Muscle of leg (tissue), 11 donors: ENCODE results near the gene LRP1B. TPM values are rescaled to one million over a fixed set of nuclear protein-coding genes. Genes with fewer than 3 reads are reported as not detected.

ENCODE experiments used
- DNase-seq: peaks from one replicate; pipeline ENCODE4 v3.0.0; 2013
- H3K27ac ChIP-seq: one replicate; pipeline ENCODE4 v1.5.1; 2013; ENCODE audit warnings: mild to moderate bottlenecking, low read length, control low read depth
- H3K27me3 ChIP-seq: one replicate; pipeline ENCODE4 v1.6.1; 2013; ENCODE audit warnings: low read length; ENCODE audit not compliant: control insufficient read depth, insufficient read depth
- H3K36me3 ChIP-seq: one replicate; pipeline ENCODE4 v1.6.1; 2013; ENCODE audit warnings: low read length; ENCODE audit not compliant: control insufficient read depth, insufficient read depth
- H3K4me1 ChIP-seq: one replicate; pipeline ENCODE4 v1.6.1; 2013; ENCODE audit warnings: low read length; ENCODE audit not compliant: control insufficient read depth, insufficient read depth
- H3K4me3 ChIP-seq: one replicate; pipeline ENCODE4 v1.5.1; 2013; ENCODE audit warnings: low read length, control low read depth
- H3K9me3 ChIP-seq: replicated peaks from 2 replicates; pipeline ENCODE4 v1.6.1; 2013; ENCODE audit warnings: low read depth, low read length; ENCODE audit not compliant: control insufficient read depth
- WGBS: methylation state at CpG from one replicate; pipeline ENCODE4 v1.1.5; 2013; ENCODE audit warnings: missing lambda C conversion rate; ENCODE audit not compliant: insufficient coverage; 5-methylcytosine and 5-hydroxymethylcytosine counted together
- polyA plus RNA-seq, 8 donors: library from polyadenylated mRNA; unstranded; fragments of 120-200 nt; gene quantifications; one replicate each; pipeline versions ENCODE4 v1.2.1 to v1.2.3, GENCODE V29; 2013; ENCODE audit warnings: inconsistent platforms in 1 of 8, low replicate concordance in 1 of 8; ENCODE audit not compliant: insufficient read length in 8 of 8, insufficient read depth in 1 of 8
- total RNA-seq: library from RNA; stranded (reverse); fragments of 120-200 nt; gene quantifications from one replicate; pipeline ENCODE4 v1.2.4, GENCODE V29; 2013

Gene LRP1B
- total and polyA plus RNA-seq, 9 donors: 0.84 to 2.3 (median 1.4) TPM

DNA sequence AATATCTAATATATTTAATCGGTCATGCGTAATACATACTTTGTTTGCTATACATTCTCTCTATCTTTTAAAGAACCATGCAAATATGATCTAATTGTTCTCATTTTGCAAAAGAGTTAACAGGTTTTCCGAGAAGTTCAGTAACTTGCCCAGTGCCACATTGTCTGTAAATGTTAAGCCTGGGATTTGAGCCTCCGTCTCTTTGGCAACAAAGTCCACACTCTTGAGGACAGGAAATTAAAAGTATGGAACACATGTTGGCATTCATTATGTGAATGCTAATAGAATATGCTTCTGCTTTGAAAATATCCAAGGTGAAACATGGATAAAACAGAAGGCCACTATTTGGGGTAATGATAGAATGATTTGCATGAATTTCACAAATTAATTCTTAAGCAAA, 85.2 kb downstream of the LRP1B start:
- H3K27me3 ChIP-seq: no peaks in the 10 kb centered on the region
- H3K4me1 ChIP-seq: no peaks in the 10 kb centered on the region
- H3K9me3 ChIP-seq: no peaks in the 10 kb centered on the region
- no peak overlapping the region for H3K27ac ChIP-seq
- DNase-seq: no peak
- no peak overlapping the region for H3K4me3 ChIP-seq
- no peaks in the 10 kb centered on the region for H3K36me3 ChIP-seq
- no CpG with 5 or more reads among the region's 4 CpGs for WGBS

DNA sequence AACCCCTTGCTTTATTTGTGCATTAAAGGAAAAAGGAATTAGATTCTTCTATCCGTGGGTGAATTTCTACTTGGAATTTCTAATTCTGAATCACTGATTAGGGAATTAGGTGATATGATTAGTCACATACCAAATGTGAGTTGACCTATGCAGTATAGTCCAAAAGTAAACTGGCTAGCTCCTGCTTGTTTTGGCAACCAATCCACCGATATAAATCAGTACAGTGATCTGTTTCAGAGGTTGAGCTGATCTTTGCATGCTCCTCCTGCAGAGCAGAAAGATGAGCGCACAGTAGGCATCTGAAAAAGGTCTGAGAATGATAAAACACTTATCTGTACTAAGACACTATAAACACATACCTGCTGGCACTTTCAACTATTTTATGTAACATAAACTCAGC, 86.6 kb downstream of the LRP1B start:
- Histone ChIP-seq H3K9me3 (no peaks in the 10 kb centered on the region), H3K36me3 (no peaks in the 10 kb centered on the region), H3K27ac (no peak overlapping the region), H3K27me3 (no peaks in the 10 kb centered on the region), H3K4me3 (no peak overlapping the region), H3K4me1 (no peaks in the 10 kb centered on the region)
- DNase-seq: no peak
- 60% methylated on average over 1 of the region's 3 CpGs for WGBS

DNA sequence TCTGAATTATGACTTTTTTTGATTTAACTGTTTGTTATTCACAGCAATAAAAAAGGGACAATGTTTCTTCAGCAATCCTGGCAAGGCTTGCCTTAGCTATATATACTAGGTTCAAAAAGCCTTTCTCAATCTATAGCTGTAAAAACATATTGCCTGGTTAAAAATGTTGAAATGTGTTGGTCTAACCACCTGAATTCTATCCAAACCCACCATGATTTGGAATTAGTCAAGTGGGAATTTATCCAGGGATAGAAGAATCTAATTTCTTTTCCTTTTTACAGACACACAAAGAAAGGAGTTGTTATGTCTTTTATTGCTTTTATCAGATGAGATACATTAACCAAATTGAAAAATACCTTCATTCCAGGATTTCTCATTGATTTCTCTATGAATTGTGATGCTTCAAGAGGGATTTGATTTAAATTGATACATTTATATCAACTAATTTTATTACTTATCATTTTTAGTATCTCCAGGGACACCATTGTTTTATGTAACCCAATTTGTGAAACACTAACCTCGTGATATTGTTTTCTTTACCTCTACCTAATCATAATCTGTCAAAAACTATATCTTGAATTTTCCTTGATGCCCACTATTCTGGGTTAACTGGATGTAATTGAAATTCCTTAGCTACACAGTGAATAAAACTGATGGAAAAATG, 88.1 kb downstream of the LRP1B start:
- H3K9me3 ChIP-seq: no peaks in the 10 kb centered on the region
- H3K36me3 ChIP-seq: no peaks in the 10 kb centered on the region
- H3K4me1 ChIP-seq: no peaks in the 10 kb centered on the region
- no peaks in the 10 kb centered on the region for H3K27me3 ChIP-seq
- H3K4me3 ChIP-seq: no peak overlapping the region
- WGBS: no CpG with 5 or more reads among the region's 1 CpG
- H3K27ac ChIP-seq: no peak overlapping the region
- DNase-seq: no peak

DNA sequence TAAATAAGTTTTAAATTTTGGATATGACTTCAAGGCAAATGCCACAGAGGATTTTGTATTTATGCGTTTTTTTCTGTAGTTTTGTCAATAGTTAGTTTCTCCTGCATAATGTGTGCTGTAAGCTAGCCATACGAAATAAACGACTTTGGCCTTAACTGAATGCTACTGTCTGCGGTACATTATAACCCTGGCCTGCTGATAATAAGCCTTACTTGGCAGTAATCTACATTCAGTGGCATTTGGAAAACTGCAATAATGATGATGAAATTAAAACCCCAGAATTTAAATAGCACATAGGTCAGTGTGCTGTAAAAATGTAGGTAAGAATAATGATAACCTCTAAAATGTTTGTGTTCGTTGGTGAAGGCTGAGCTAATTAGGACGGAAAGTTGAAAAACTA, 88.8 kb downstream of the LRP1B start:
- Histone ChIP-seq H3K9me3 (no peaks in the 10 kb centered on the region), H3K4me1 (no peaks in the 10 kb centered on the region), H3K36me3 (no peaks in the 10 kb centered on the region), H3K4me3 (no peak overlapping the region), H3K27ac (no peak overlapping the region), H3K27me3 (no peaks in the 10 kb centered on the region)
- WGBS: no CpG with 5 or more reads among the region's 6 CpGs
- DNase-seq: no peak

DNA sequence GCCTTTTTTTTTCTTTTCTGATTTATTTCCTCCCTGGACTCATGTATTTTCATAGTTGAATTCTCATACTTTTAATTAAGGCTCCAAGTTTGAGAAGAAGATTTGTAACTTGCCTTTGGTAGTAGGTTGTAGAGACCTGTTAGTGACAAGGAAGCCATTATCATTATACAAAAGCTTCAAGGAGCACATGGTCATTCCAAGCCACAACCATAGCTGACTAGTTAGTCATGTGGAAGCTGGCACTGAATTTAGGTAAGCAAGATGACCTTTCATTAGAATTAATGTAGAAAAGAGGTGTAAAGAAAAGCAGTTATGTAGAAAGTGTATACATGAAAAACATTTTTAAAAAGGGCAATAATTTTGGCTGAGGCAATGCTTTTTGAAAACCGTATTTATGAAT, 89.7 kb downstream of the LRP1B start:
- no CpG with 5 or more reads among the region's 1 CpG for WGBS
- Histone ChIP-seq H3K4me1 (no peaks in the 10 kb centered on the region), H3K4me3 (no peak overlapping the region), H3K9me3 (no peaks in the 10 kb centered on the region), H3K27ac (no peak overlapping the region), H3K27me3 (no peaks in the 10 kb centered on the region), H3K36me3 (no peaks in the 10 kb centered on the region)
- DNase-seq: no peak

DNA sequence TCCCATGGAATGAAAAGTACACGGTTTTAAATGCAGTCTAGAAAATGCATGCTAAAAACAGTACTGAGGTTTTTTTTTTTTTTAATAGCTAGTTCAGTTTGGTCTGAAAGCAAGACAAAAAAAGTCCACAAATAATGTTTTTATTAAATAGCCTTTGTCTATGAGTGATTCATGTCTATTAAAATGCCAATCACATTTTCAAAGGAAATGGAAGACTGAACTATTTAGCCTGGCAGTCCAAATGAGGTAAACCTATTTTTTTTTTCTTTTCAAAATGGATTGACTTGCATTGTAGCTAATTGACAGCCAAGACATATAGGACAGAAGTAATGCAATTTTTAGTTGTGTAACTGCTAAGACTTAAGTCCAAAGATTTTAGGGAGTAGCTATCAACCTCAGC, 90.3 kb downstream of the LRP1B start:
- H3K9me3 ChIP-seq: no peaks in the 10 kb centered on the region
- no peaks in the 10 kb centered on the region for H3K36me3 ChIP-seq
- no peaks in the 10 kb centered on the region for H3K4me1 ChIP-seq
- H3K27me3 ChIP-seq: no peaks in the 10 kb centered on the region
- H3K27ac ChIP-seq: no peak overlapping the region
- no peak for DNase-seq
- no peak overlapping the region for H3K4me3 ChIP-seq
- no CpG with 5 or more reads among the region's 1 CpG for WGBS

DNA sequence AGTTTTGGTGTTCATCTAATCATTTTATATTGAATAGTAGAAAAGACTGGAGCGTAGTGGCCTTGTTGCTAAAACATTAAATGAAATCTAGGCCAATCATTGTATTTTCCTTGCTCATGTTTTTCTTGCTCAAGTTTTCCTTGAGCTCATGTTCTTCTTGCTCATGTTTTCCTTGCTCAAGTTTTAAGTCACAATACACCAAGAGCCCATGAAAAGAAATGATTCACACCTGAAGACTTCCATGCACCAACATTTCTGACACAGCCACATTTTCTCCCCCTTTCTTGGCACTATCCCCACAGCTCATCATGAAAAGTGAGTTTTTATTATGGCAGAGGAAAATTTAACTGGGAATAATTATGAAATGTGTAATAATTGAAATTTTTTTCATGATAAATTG, 92.0 kb downstream of the LRP1B start:
- no peaks in the 10 kb centered on the region for H3K4me1 ChIP-seq
- H3K36me3 ChIP-seq: no peaks in the 10 kb centered on the region
- no CpG with 5 or more reads among the region's 1 CpG for WGBS
- DNase-seq: no peak
- H3K4me3 ChIP-seq: no peak overlapping the region
- H3K27ac ChIP-seq: no peak overlapping the region
- no peaks in the 10 kb centered on the region for H3K9me3 ChIP-seq
- no peaks in the 10 kb centered on the region for H3K27me3 ChIP-seq

DNA sequence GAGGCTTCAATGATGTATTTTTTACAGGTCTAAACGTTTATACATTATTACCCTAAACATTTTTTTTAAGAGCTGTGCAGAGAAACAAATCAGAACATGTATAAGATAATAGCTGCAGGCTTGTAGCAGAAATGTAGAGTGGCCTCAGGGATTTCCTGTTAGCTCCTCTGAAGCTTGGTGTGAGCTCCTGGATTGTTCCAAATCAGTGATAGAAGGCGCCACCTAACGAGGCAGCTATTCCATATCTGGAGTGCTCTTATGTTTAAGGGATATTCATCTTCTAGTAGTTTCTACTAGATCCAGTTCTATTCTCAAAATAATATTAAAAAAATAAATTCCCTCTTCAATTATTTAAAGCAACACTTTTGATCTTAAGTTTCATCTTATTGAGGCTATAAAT, 93.1 kb downstream of the LRP1B start:
- H3K27ac ChIP-seq: no peak overlapping the region
- no peaks in the 10 kb centered on the region for H3K4me1 ChIP-seq
- peak; percentile 7 for DNase-seq
- H3K36me3 ChIP-seq: no peaks in the 10 kb centered on the region
- no CpG with 5 or more reads among the region's 3 CpGs for WGBS
- H3K9me3 ChIP-seq: no peaks in the 10 kb centered on the region
- no peak overlapping the region for H3K4me3 ChIP-seq
- no peaks in the 10 kb centered on the region for H3K27me3 ChIP-seq

DNA sequence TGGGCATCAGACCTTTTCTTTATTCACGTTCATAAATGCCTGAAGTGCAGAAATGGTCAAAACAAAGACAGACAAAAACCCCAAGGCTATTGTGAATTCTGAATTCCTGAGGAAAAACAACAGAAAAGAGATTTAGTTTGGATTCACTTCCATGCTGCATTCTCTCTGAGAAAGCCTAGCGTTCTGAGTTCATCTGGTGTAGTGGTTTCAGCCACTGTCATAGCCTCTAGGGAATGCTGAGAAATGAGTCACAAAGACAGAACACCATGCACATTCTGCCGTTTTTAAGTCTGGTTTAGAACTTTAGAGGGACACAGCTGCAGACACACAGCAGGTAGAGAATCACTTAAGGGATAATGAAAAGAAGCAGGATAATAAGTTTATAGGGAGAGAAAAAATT, 93.8 kb downstream of the LRP1B start:
- H3K4me3 ChIP-seq: no peak overlapping the region
- no peaks in the 10 kb centered on the region for H3K4me1 ChIP-seq
- H3K9me3 ChIP-seq: no peaks in the 10 kb centered on the region
- no peaks in the 10 kb centered on the region for H3K27me3 ChIP-seq
- WGBS: 35% methylated on average over 3 of the region's 3 CpGs
- H3K27ac ChIP-seq: no peak overlapping the region
- H3K36me3 ChIP-seq: no peaks in the 10 kb centered on the region
- peak; percentile 22 for DNase-seq

DNA sequence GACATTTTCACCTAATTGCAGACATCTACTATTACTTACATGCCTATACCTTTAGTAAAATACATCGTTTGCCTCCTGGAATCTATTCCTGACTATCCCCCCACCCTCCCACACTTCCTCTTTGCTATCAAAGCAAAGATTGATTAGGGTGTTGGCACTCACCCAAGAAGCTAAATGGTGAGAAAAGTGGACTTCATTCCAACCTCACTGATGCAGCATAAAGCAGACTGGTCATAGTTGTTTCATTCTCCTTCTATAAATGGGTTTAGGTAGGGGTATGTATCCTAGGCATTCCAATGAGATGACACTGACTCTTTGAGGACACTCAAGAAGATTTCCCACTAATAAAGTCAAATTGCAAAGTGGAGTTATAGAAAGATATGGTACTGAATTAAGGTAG, 97.4 kb downstream of the LRP1B start:
- H3K36me3 ChIP-seq: no peaks in the 10 kb centered on the region
- H3K27me3 ChIP-seq: no peaks in the 10 kb centered on the region
- no peaks in the 10 kb centered on the region for H3K4me1 ChIP-seq
- H3K4me3 ChIP-seq: no peak overlapping the region
- no peak for DNase-seq
- no peaks in the 10 kb centered on the region for H3K9me3 ChIP-seq
- no peak overlapping the region for H3K27ac ChIP-seq
- WGBS: no CpG with 5 or more reads among the region's 1 CpG

DNA sequence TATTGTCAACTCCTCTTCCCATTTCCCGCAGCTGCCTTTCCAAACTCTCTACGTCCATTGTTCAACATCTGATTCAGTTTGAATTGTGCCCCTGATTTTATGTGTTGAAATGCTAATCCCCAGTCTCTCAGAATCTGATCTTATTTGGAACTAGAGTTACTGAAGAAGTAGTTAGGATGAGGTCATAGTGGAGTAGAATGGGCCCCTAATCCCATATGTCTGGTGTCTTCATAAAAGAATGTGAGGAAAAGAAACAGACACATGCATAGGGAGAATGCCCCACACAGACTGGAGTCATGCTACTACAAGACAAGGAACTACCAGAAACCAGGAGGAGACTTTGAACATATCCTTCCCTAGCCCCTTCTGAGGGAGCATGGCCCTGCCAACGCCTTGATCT, 99.2 kb downstream of the LRP1B start:
- Histone ChIP-seq H3K27me3 (no peaks in the 10 kb centered on the region), H3K4me1 (no peaks in the 10 kb centered on the region), H3K9me3 (no peaks in the 10 kb centered on the region), H3K27ac (no peak overlapping the region), H3K36me3 (no peaks in the 10 kb centered on the region), H3K4me3 (no peak overlapping the region)
- WGBS: no CpG with 5 or more reads among the region's 3 CpGs
- DNase-seq: no peak
